Cardiac muscle cell (in vitro differentiated cells and primary cell): Measurements from ENCODE around the gene C1QL4. TPM values are rescaled to one million over a fixed set of nuclear protein-coding genes. Genes with fewer than 3 reads are reported as not detected.
"Not testable (repeated sequence)": the region's sequence is repeated elsewhere in the genome, so short reads cannot be mapped to it uniquely, and the experiment has no call there.

Source experiments
- DNase-seq, 2 donors: peaks; one replicate each; pipeline versions ENCODE4 v3.0.0 to v3.0.0-alpha.2; 2010 to 2017; ENCODE audit warnings: low read depth in 1 of 2, low spot score in 1 of 2
- H3K27ac ChIP-seq: fragments of 200-600 bp; sonication (generic); 2 replicates; pipeline ENCODE4 v1.5.1; 2016
- H3K27me3 ChIP-seq: fragments of 200-600 bp; sonication (generic); 2 replicates; pipeline ENCODE4 v1.6.0; 2016; ENCODE audit warnings: control low read depth
- H3K36me3 ChIP-seq: fragments of 200-600 bp; sonication (generic); 2 replicates; pipeline ENCODE4 v1.5.1; 2016; ENCODE audit warnings: control low read depth
- H3K4me1 ChIP-seq: fragments of 200-600 bp; sonication (generic); 2 replicates; pipeline ENCODE4 v1.8.1; 2017; ENCODE audit warnings: low read depth, mild to moderate bottlenecking, mixed run types
- H3K4me3 ChIP-seq: fragments of 200-600 bp; sonication (generic); 2 replicates; pipeline ENCODE4 v1.5.1; 2016; ENCODE audit warnings: mild to moderate bottlenecking
- H3K9me3 ChIP-seq: fragments of 200-600 bp; sonication (generic); 2 replicates; pipeline ENCODE4 v1.5.1; 2017; ENCODE audit warnings: low read depth, mild to moderate bottlenecking, control low read depth
- CTCF ChIP-seq: IDR thresholded peaks from 2 replicates; pipeline ENCODE4 v1.5.1; 2012; ENCODE audit warnings: low read depth, mild to moderate bottlenecking, low read length
- polyA plus RNA-seq: library from polyadenylated mRNA; unstranded; fragments of >200 nt; fragmentation: Nextera tagmentation; extraction: Ambion mirVana; gene quantifications from 2 replicates; pipeline ENCODE4 v1.2.1, GENCODE V29; 2016
- total RNA-seq: library from RNA; depleted of rRNA; stranded (reverse); fragments of >200 nt; gene quantifications from 2 replicates; pipeline ENCODE4 v1.2.3, GENCODE V29; 2016

C1QL4 gene
- total and polyA plus RNA-seq, 2 experiments from 2014 or later: not detected

GRCh38 chr12:49325606-49326005 lies 11.4 kb downstream of the C1QL4 start:
- no peak for TF ChIP-seq CTCF
- Histone ChIP-seq H3K36me3 (no peaks in the 10 kb centered on the region), H3K27me3 (no peaks in the 10 kb centered on the region), H3K27ac (no peak overlapping the region), H3K9me3 (no peaks in the 10 kb centered on the region), H3K4me1 (no peaks in the 10 kb centered on the region), H3K4me3 (no peak overlapping the region)
- no peak for DNase-seq

GRCh38 chr12:49323524-49324097 lies 13.4 kb downstream of the C1QL4 start:
- Histone ChIP-seq H3K4me1 (no peaks in the 10 kb centered on the region), H3K27me3 (peaks cover 20% of the 10 kb centered on the region), H3K4me3 (peak overlapping the region; percentile 53), H3K36me3 (no peaks in the 10 kb centered on the region), H3K27ac (no peak overlapping the region), H3K9me3 (no peaks in the 10 kb centered on the region)
- no peak for TF ChIP-seq CTCF
- DNase-seq: no peak

- H3K4me3 ChIP-seq: peak within 1 kb of the TSS; percentile 53
- TF ChIP-seq CTCF: no peak
- no peaks in the 10 kb centered on the region for H3K36me3 ChIP-seq
Measured at GRCh38 chr12:49322708-49323523, 14.1 kb downstream of the C1QL4 start, which contains the start of gene TROAP. Gene TROAP, plus strand, starts transcription at chr12:49323255. Its CDS starts 354 bp downstream, at chr12:49323609.

GRCh38 chr12:49322367-49322707 lies 14.7 kb downstream of the C1QL4 start:
- Histone ChIP-seq H3K27me3 (peaks cover 21% of the 10 kb centered on the region), H3K27ac (peak overlapping the region; percentile 16), H3K4me3 (peak overlapping the region; percentile 42), H3K4me1 (no peaks in the 10 kb centered on the region), H3K9me3 (no peaks in the 10 kb centered on the region), H3K36me3 (no peaks in the 10 kb centered on the region)
- TF ChIP-seq CTCF: no peak
- DNase-seq: no peak

More at GRCh38 chr12:49322708-49323523, 14.1 kb downstream of the C1QL4 start, which contains the start of gene TROAP:
- H3K4me1 ChIP-seq: no peaks in the 10 kb centered on the region
- peak; percentile 99 for DNase-seq
- no peaks in the 10 kb centered on the region for H3K9me3 ChIP-seq
- H3K27me3 ChIP-seq: peaks cover 21% of the 10 kb centered on the region
- H3K27ac ChIP-seq: peak within 1 kb of the TSS; percentile 16

- not testable (repeated sequence) for H3K27ac ChIP-seq, DNase-seq, H3K4me3 ChIP-seq, H3K9me3 ChIP-seq, H3K4me1 ChIP-seq, H3K36me3 ChIP-seq
- H3K27me3 ChIP-seq: peaks cover 21% of the 10 kb centered on the region
Measured at GRCh38 chr12:49320411-49321103, 16.4 kb downstream of the C1QL4 start.

- not testable (repeated sequence) for DNase-seq, H3K4me1 ChIP-seq, H3K9me3 ChIP-seq, H3K27ac ChIP-seq, H3K36me3 ChIP-seq, H3K4me3 ChIP-seq
- peaks cover 21% of the 10 kb centered on the region for H3K27me3 ChIP-seq
Measured at GRCh38 chr12:49317118-49317517, 19.9 kb downstream of the C1QL4 start.
